HepG2 (cell line): ENCODE data around the gene DDX1. TPM values are rescaled to one million over a fixed set of nuclear protein-coding genes. Genes with fewer than 3 reads are reported as not detected.

ENCODE experiments used
- ELF3 ChIP-seq: IDR thresholded peaks from 2 replicates; pipeline ENCODE4 v1.6.1; 2016; ENCODE audit warnings: missing genetic modification reagents, missing compliant biosample characterization
- ELK4 ChIP-seq: sonication (generic); formaldehyde crosslinking; IDR thresholded peaks from 2 replicates; pipeline ENCODE4 v1.9.0; 2021; ENCODE audit warnings: missing genetic modification reagents, borderline replicate concordance
- FOXP1 ChIP-seq, 2 experiments: fragments of 450-650 bp in 1 of 2; IDR thresholded peaks; 2 replicates each; pipeline ENCODE4 v1.6.1; 2017 to 2018; ENCODE audit warnings: antibody characterized with exemption in 1 of 2
- NFE2L1 ChIP-seq: sonication (generic); formaldehyde crosslinking; IDR thresholded peaks from 2 replicates; pipeline ENCODE4 v1.4.0; 2020; ENCODE audit warnings: missing genetic modification reagents, mild to moderate bottlenecking, borderline replicate concordance
- SKIL ChIP-seq: sonication (generic); formaldehyde crosslinking; IDR thresholded peaks from 2 replicates; pipeline ENCODE4 v1.8.0; 2022; ENCODE audit warnings: missing genetic modification reagents, mild to moderate bottlenecking, moderate library complexity, borderline replicate concordance
- TFAP4 ChIP-seq: sonication (generic); IDR thresholded peaks from 2 replicates; pipeline ENCODE4 v1.6.1; 2016; ENCODE audit warnings: low read depth, borderline replicate concordance
- ZNF737 ChIP-seq: sonication (generic); formaldehyde crosslinking; IDR thresholded peaks from 2 replicates; pipeline ENCODE4 v1.5.0; 2020; ENCODE audit warnings: missing genetic modification reagents, mild to moderate bottlenecking, borderline replicate concordance
- ZSCAN21 ChIP-seq: sonication (generic); formaldehyde crosslinking; IDR thresholded peaks from 2 replicates; pipeline ENCODE4 v1.8.0; 2022; ENCODE audit warnings: mild to moderate bottlenecking, missing genetic modification reagents, moderate library complexity, borderline replicate concordance
- polyA plus RNA-seq, 8 experiments: library from polyadenylated mRNA; depleted of rRNA in 3 of 8; stranded (reverse) in 7 of 8; unstranded in 1 of 8; fragments of >200 nt; fragmentation: Illumina TruSeq in 4 of 8; extraction: Trizol in 4 of 8; gene quantifications; 2 replicates each; pipeline versions ENCODE4 v1.2.1 to v1.2.3, GENCODE V29; 2011 to 2016; ENCODE audit warnings: low read depth in 4 of 8, missing spikeins in 1 of 8, mixed read lengths in 1 of 8; ENCODE audit not compliant: insufficient read depth in 1 of 8
- total RNA-seq, 5 experiments: library from RNA; depleted of rRNA; stranded (reverse); fragments of >200 nt; fragmentation: Illumina TruSeq; extraction: Trizol; gene quantifications; 2 replicates each; pipeline ENCODE4 v1.2.3, GENCODE V29; 2016; ENCODE audit warnings: low read depth in 1 of 5
- TF ChIP-seq, protein P1 (sequence below): fragments of 450-650 bp; IDR thresholded peaks from 2 replicates; pipeline ENCODE4 v1.6.1; 2017; ENCODE audit warnings: mild to moderate bottlenecking

The DDX1 gene
- total and polyA plus RNA-seq, 2 of the 13 experiments (the other 11 are each of a cell fraction or from before 2014, with no cell fraction given), result 81.6 to 130 TPM

DNA sequence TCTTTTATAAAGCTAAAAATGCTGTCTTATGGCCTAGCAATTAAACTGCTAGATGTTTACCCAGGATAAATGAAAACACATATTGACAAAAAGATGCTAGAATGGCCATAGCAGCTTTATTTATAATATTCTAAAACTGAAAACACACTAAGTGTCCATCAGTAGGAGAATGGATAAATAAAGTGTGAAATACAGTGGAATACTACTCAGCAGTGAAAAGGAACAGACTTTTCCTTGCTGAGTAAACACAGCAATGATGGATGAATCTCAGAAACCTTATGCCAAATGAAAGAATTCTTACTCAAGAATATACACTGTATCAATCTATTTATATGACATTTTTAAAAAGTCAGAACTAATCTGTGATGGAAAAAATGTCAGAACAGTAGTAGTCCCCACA lies 33.2 kb downstream of the DDX1 start (continued):
- TF ChIP-seq, protein P1, sequence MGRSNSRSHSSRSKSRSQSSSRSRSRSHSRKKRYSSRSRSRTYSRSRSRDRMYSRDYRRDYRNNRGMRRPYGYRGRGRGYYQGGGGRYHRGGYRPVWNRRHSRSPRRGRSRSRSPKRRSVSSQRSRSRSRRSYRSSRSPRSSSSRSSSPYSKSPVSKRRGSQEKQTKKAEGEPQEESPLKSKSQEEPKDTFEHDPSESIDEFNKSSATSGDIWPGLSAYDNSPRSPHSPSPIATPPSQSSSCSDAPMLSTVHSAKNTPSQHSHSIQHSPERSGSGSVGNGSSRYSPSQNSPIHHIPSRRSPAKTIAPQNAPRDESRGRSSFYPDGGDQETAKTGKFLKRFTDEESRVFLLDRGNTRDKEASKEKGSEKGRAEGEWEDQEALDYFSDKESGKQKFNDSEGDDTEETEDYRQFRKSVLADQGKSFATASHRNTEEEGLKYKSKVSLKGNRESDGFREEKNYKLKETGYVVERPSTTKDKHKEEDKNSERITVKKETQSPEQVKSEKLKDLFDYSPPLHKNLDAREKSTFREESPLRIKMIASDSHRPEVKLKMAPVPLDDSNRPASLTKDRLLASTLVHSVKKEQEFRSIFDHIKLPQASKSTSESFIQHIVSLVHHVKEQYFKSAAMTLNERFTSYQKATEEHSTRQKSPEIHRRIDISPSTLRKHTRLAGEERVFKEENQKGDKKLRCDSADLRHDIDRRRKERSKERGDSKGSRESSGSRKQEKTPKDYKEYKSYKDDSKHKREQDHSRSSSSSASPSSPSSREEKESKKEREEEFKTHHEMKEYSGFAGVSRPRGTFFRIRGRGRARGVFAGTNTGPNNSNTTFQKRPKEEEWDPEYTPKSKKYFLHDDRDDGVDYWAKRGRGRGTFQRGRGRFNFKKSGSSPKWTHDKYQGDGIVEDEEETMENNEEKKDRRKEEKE, result no peak
- TF ChIP-seq FOXP1 (IDR thresholded peaks at IDR 0.05) (no peak), FOXP1 (CRISPR knock-in tag; IDR thresholded peaks at IDR 0.05) (no peak), ELF3 (CRISPR knock-in tag) (no peak), ZNF737 (no peak), TFAP4 (no peak), SKIL (CRISPR knock-in tag) (no peak), ELK4 (no peak), ZSCAN21 (no peak), NFE2L1 (no peak)
- TF ChIP-seq, all 625 proteins: peak for 0
